Fibroblast of lung (primary cell): ENCODE results near the gene ZNF785. TPM values are rescaled to one million over a fixed set of nuclear protein-coding genes. Genes with fewer than 3 reads are reported as not detected.

Experiments
- DNase-seq, 2 donors: peaks; one replicate each; pipeline versions ENCODE4 v3.0.0 to v3.0.0-alpha.2; 2010; ENCODE audit warnings: low read depth in 2 of 2
- H2AFZ ChIP-seq: 2 replicates; pipeline ENCODE4 v1.5.1; 2012; ENCODE audit warnings: low read length, control low read depth, inconsistent platforms
- H3K27ac ChIP-seq: 2 replicates; pipeline ENCODE4 v1.5.1; 2011; ENCODE audit warnings: low read length, control low read depth; ENCODE audit not compliant: insufficient read depth
- H3K27me3 ChIP-seq: 2 replicates; pipeline ENCODE4 v1.5.1; 2011; ENCODE audit warnings: mild to moderate bottlenecking, low read length; ENCODE audit not compliant: control insufficient read depth, insufficient read depth
- H3K36me3 ChIP-seq: 2 replicates; pipeline ENCODE4 v1.5.1; 2011; ENCODE audit warnings: low read length; ENCODE audit not compliant: control insufficient read depth, insufficient read depth
- H3K4me1 ChIP-seq: 2 replicates; pipeline ENCODE4 v1.5.1; 2011; ENCODE audit warnings: low read length; ENCODE audit not compliant: control insufficient read depth, insufficient read depth; ENCODE audit errors: extremely low read depth
- H3K4me2 ChIP-seq: 2 replicates; pipeline ENCODE4 v1.5.1; 2011; ENCODE audit warnings: low read length, control low read depth; ENCODE audit not compliant: insufficient read depth; ENCODE audit errors: extremely low read depth
- H3K4me3 ChIP-seq, 4 experiments: fragments of 200-600 bp in 1 of 4; sonication (generic) in 1 of 4; replicated peaks in 1 of 4; 2 replicates each; pipeline ENCODE4 v1.5.1; 2011 to 2016; ENCODE audit warnings: low read length in 4 of 4, low read depth in 3 of 4, mild to moderate bottlenecking in 3 of 4, control low read depth in 2 of 4, inconsistent platforms in 1 of 4, mixed read lengths in 1 of 4; ENCODE audit not compliant: insufficient read depth in 1 of 4; ENCODE audit errors: control extremely low read depth in 1 of 4
- H3K79me2 ChIP-seq: 2 replicates; pipeline ENCODE4 v1.5.1; 2012; ENCODE audit warnings: mild to moderate bottlenecking, low read length, inconsistent platforms; ENCODE audit not compliant: control insufficient read depth, insufficient read depth
- H3K9ac ChIP-seq: 2 replicates; pipeline ENCODE4 v1.5.1; 2011; ENCODE audit warnings: mild to moderate bottlenecking, low read length, control low read depth; ENCODE audit not compliant: insufficient read depth
- H3K9me3 ChIP-seq: 2 replicates; pipeline ENCODE4 v1.5.1; 2012; ENCODE audit warnings: low read depth, low read length; ENCODE audit not compliant: control insufficient read depth, insufficient read depth
- H4K20me1 ChIP-seq: 2 replicates; pipeline ENCODE4 v1.5.1; 2011; ENCODE audit warnings: low read length; ENCODE audit not compliant: control insufficient read depth, insufficient read depth; ENCODE audit errors: extremely low read depth
- CTCF ChIP-seq, 2 donors: IDR thresholded peaks in 1 of 2; conservative IDR thresholded peaks in 1 of 2; 1 replicate in 1 of 2; 2 replicates in 1 of 2; pipeline ENCODE4 v1.5.1; 2011 to 2012; ENCODE audit warnings: low read length in 2 of 2, control low read depth in 1 of 2, inconsistent platforms in 1 of 2, low read depth in 1 of 2, mild to moderate bottlenecking in 1 of 2
- EZH2 ChIP-seq: IDR thresholded peaks from 2 replicates; pipeline ENCODE4 v1.5.1; 2012; ENCODE audit warnings: low read length, control low read depth, mild to moderate bottlenecking; ENCODE audit errors: missing control alignments
- polyA plus RNA-seq, 2 donors: library from polyadenylated mRNA; depleted of rRNA in 1 of 2; stranded (reverse) in 1 of 2; unstranded in 1 of 2; fragments of >200 nt; gene quantifications; 2 replicates each; pipeline ENCODE4 v1.2.1, GENCODE V29; 2011 to 2012; ENCODE audit warnings: missing spikeins in 1 of 2
- total RNA-seq: library from RNA; depleted of rRNA; stranded (reverse); fragments of >200 nt; gene quantifications from 2 replicates; pipeline ENCODE4 v1.2.1, GENCODE V29; 2014

ZNF785 gene
- total and polyA plus RNA-seq, 2 donors (not counting 1 experiment from before 2014, with no cell fraction given) = 6.6 to 7.1 TPM

- H3K79me2 ChIP-seq = peaks cover 6% of the 10 kb centered on the region
- TF ChIP-seq CTCF (conservative IDR thresholded peaks at IDR 0.05 in 1 of 2, IDR thresholded peaks at IDR 0.05 in 1 of 2; ENCODE audit: low read depth in 1 of 2, low read length in 2 of 2) (no peak), EZH2 (no peak)
Observed at GRCh38 chr16:30581457-30581856, 4.0 kb downstream of the ZNF785 start.

GRCh38 chr16:30574678-30575077, 10.8 kb downstream of the ZNF785 start:
- peaks cover 3% of the 10 kb centered on the region for H3K4me1 ChIP-seq
- DNase-seq = no peak
- H3K79me2 ChIP-seq = no peaks in the 10 kb centered on the region
- H3K4me2 ChIP-seq = no peak overlapping the region
- no peaks in the 10 kb centered on the region for H3K27me3 ChIP-seq
- H2AFZ ChIP-seq = no peak overlapping the region
- no peaks in the 10 kb centered on the region for H3K9me3 ChIP-seq
- H3K36me3 ChIP-seq = no peaks in the 10 kb centered on the region
- no peak overlapping the region for H3K4me3 ChIP-seq
- no peak overlapping the region for H3K9ac ChIP-seq
- TF ChIP-seq EZH2 (no peak), CTCF (conservative IDR thresholded peaks at IDR 0.05 in 1 of 2, IDR thresholded peaks at IDR 0.05 in 1 of 2; ENCODE audit: low read depth in 1 of 2, low read length in 2 of 2) (no peak)
- no peak overlapping the region for H3K27ac ChIP-seq
- H4K20me1 ChIP-seq = no peaks in the 10 kb centered on the region

More at GRCh38 chr16:30581457-30581856, 4.0 kb downstream of the ZNF785 start:
- no peak for DNase-seq
- H3K4me2 ChIP-seq = no peak overlapping the region
- H3K4me3 ChIP-seq = no peak overlapping the region
- no peaks in the 10 kb centered on the region for H3K9me3 ChIP-seq
- H2AFZ ChIP-seq = no peak overlapping the region
- H3K4me1 ChIP-seq = peaks cover 4% of the 10 kb centered on the region
- no peak overlapping the region for H3K9ac ChIP-seq
- H3K27ac ChIP-seq = no peak overlapping the region
- no peaks in the 10 kb centered on the region for H4K20me1 ChIP-seq
- peaks cover 2% of the 10 kb centered on the region for H3K36me3 ChIP-seq
- H3K27me3 ChIP-seq = no peaks in the 10 kb centered on the region

- TF ChIP-seq EZH2 (no peak), CTCF (conservative IDR thresholded peaks at IDR 0.05 in 1 of 2, IDR thresholded peaks at IDR 0.05 in 1 of 2; ENCODE audit: low read depth in 1 of 2, low read length in 2 of 2) (no peak)
- H3K36me3 ChIP-seq = no peaks in the 10 kb centered on the region
- H4K20me1 ChIP-seq = no peaks in the 10 kb centered on the region
- H3K9ac ChIP-seq = peak within 1 kb of the TSS; percentile 68
- H3K27ac ChIP-seq = peak within 1 kb of the TSS; percentile 69
- peak within 1 kb of the TSS; percentile 70 for H2AFZ ChIP-seq
- peak; percentile 98 to 99 for DNase-seq
- peak within 1 kb of the TSS; percentile 98 for H3K4me2 ChIP-seq
- H3K27me3 ChIP-seq = no peaks in the 10 kb centered on the region
- no peaks in the 10 kb centered on the region for H3K79me2 ChIP-seq
- peaks cover 3% of the 10 kb centered on the region for H3K4me1 ChIP-seq
- no peaks in the 10 kb centered on the region for H3K9me3 ChIP-seq
- H3K4me3 ChIP-seq = peak within 1 kb of the TSS; percentile 54 to 78 (median 71)
Observed at GRCh38 chr16:30571445-30572322, 13.8 kb downstream of the ZNF785 start, which contains the start of gene ZNF688. Gene ZNF688 (minus strand): TSS chr16:30571714. CDS start chr16:30571629, 85 bp downstream.
